Gastroesophageal sphincter (tissue), 3 donors: ENCODE data around the gene FAN1.

ENCODE experiments used
- POLR2A ChIP-seq, 2 donors: fragments of 450-650 bp; IDR thresholded peaks; one replicate each; pipeline ENCODE4 v1.6.1; 2017; ENCODE audit warnings: antibody characterized with exemption in 2 of 2, mild to moderate bottlenecking in 2 of 2, moderate library complexity in 1 of 2
- POLR2AphosphoS5 ChIP-seq: sonication (generic); formaldehyde crosslinking; IDR thresholded peaks from one replicate; pipeline ENCODE4 v1.6.1; 2017; ENCODE audit warnings: antibody characterized with exemption
- TF ChIP-seq, protein P1 (sequence below), 4 experiments: fragments of 200-600 bp in 2 of 4; fragments of 450-650 bp in 2 of 4; sonication (generic) in 1 of 4; IDR thresholded peaks; one replicate each; pipeline ENCODE4 v1.5.1; 2017 to 2019; ENCODE audit warnings: antibody characterized with exemption in 4 of 4, mild to moderate bottlenecking in 2 of 4, moderate library complexity in 2 of 4

- TF ChIP-seq, protein P1, sequence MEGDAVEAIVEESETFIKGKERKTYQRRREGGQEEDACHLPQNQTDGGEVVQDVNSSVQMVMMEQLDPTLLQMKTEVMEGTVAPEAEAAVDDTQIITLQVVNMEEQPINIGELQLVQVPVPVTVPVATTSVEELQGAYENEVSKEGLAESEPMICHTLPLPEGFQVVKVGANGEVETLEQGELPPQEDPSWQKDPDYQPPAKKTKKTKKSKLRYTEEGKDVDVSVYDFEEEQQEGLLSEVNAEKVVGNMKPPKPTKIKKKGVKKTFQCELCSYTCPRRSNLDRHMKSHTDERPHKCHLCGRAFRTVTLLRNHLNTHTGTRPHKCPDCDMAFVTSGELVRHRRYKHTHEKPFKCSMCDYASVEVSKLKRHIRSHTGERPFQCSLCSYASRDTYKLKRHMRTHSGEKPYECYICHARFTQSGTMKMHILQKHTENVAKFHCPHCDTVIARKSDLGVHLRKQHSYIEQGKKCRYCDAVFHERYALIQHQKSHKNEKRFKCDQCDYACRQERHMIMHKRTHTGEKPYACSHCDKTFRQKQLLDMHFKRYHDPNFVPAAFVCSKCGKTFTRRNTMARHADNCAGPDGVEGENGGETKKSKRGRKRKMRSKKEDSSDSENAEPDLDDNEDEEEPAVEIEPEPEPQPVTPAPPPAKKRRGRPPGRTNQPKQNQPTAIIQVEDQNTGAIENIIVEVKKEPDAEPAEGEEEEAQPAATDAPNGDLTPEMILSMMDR (IDR thresholded peaks at IDR 0.05) = no peak
- no peak for TF ChIP-seq POLR2AphosphoS5
- TF ChIP-seq POLR2A (IDR thresholded peaks at IDR 0.05) = no peak
These were observed 20.8 kb upstream of the FAN1 start for GRCh38 chr15:30882849-30883433.
